HepG2 (cell line): ENCODE measurements around the gene SPATA25. TPM values are rescaled to one million over a fixed set of nuclear protein-coding genes. Genes with fewer than 3 reads are reported as not detected.

ENCODE experiments used
- BORCS8-MEF2B ChIP-seq: sonication (generic); formaldehyde crosslinking; IDR thresholded peaks from 2 replicates; pipeline ENCODE4 v1.8.0; 2022; ENCODE audit warnings: mild to moderate bottlenecking, missing genetic modification reagents
- HDAC2 ChIP-seq: sonication (generic); formaldehyde crosslinking; IDR thresholded peaks from 2 replicates; pipeline ENCODE4 v1.4.0; 2020; ENCODE audit warnings: missing genetic modification reagents
- KAT2B ChIP-seq: fragments of 150-350 bp; IDR thresholded peaks from 2 replicates; pipeline ENCODE4 v1.6.1; 2014; ENCODE audit warnings: low read depth, low read length, borderline replicate concordance
- SNAPC2 ChIP-seq: sonication (generic); formaldehyde crosslinking; IDR thresholded peaks from 2 replicates; pipeline ENCODE4 v1.8.1; 2022; ENCODE audit warnings: mild to moderate bottlenecking, missing genetic modification reagents
- ZNF614 ChIP-seq: IDR thresholded peaks from 2 replicates; pipeline ENCODE4 v1.6.1; 2018; ENCODE audit warnings: missing biosample characterization, missing genetic modification reagents, inconsistent platforms, borderline replicate concordance
- ZNF674 ChIP-seq: sonication (generic); formaldehyde crosslinking; IDR thresholded peaks from 2 replicates; pipeline ENCODE4 v1.5.0; 2020; ENCODE audit warnings: low read depth, mild to moderate bottlenecking, missing genetic modification reagents
- polyA plus RNA-seq, 8 experiments: library from polyadenylated mRNA; depleted of rRNA in 3 of 8; stranded (reverse) in 7 of 8; unstranded in 1 of 8; fragments of >200 nt; fragmentation: Illumina TruSeq in 4 of 8; extraction: Trizol in 4 of 8; gene quantifications; 2 replicates each; pipeline versions ENCODE4 v1.2.1 to v1.2.3, GENCODE V29; 2011 to 2016; ENCODE audit warnings: low read depth in 4 of 8, missing spikeins in 1 of 8, mixed read lengths in 1 of 8; ENCODE audit not compliant: insufficient read depth in 1 of 8
- total RNA-seq, 5 experiments: library from RNA; depleted of rRNA; stranded (reverse); fragments of >200 nt; fragmentation: Illumina TruSeq; extraction: Trizol; gene quantifications; 2 replicates each; pipeline ENCODE4 v1.2.3, GENCODE V29; 2016; ENCODE audit warnings: low read depth in 1 of 5
- TF ChIP-seq, protein P1 (sequence below): sonication (generic); formaldehyde crosslinking; IDR thresholded peaks from one replicate; pipeline ENCODE4 v1.5.1; 2020; ENCODE audit warnings: mild to moderate bottlenecking, missing genetic modification reagents; ENCODE audit errors: not compliant biosample characterization
- TF ChIP-seq, protein P2 (sequence below): sonication (generic); formaldehyde crosslinking; IDR thresholded peaks from 2 replicates; pipeline ENCODE4 v1.4.0; 2020; ENCODE audit warnings: mild to moderate bottlenecking, missing genetic modification reagents, borderline replicate concordance
- TF ChIP-seq, protein P3 (sequence below): sonication (generic); formaldehyde crosslinking; IDR thresholded peaks from 2 replicates; pipeline ENCODE4 v1.4.0; 2020; ENCODE audit warnings: missing genetic modification reagents

SPATA25 gene
- total and polyA plus RNA-seq, 2 of the 13 experiments (the other 11 are each of a cell fraction or from before 2014, with no cell fraction given), result 4.8 to 7.6 TPM

DNA sequence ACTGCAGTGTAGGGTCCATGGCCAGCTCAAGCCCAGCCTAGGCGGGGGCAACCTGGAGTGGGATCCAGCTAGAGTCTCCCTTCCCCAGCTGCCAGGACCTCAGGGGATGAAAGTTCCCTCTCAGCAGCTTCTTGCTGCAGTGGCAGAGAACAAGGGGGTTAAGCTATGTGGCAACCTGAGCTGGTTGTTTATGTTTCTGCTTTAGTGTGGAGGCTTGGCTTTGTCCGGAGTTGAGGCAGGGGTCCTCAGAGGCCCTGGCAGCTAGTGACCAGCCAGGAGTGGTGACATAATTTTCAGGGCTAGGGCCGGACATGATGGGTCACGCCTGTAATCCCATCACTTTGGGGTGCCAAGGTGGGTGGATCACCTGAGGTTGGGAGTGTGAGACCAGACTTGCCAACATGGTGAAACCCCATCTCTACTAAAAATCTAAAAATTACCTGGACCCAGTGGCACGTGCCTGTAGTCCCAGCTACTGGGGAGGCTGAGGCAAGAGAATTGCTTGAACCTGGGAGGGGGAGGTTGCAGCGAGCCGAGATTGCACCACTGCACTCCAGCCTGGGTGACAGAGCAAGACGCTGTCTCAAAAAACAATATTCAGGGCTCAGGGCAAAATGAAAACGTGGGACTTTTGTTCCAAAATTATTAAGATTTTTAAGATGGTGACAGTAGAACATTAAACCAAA lies 38.5 kb upstream of the SPATA25 start (continued):
- TF ChIP-seq, protein P1, sequence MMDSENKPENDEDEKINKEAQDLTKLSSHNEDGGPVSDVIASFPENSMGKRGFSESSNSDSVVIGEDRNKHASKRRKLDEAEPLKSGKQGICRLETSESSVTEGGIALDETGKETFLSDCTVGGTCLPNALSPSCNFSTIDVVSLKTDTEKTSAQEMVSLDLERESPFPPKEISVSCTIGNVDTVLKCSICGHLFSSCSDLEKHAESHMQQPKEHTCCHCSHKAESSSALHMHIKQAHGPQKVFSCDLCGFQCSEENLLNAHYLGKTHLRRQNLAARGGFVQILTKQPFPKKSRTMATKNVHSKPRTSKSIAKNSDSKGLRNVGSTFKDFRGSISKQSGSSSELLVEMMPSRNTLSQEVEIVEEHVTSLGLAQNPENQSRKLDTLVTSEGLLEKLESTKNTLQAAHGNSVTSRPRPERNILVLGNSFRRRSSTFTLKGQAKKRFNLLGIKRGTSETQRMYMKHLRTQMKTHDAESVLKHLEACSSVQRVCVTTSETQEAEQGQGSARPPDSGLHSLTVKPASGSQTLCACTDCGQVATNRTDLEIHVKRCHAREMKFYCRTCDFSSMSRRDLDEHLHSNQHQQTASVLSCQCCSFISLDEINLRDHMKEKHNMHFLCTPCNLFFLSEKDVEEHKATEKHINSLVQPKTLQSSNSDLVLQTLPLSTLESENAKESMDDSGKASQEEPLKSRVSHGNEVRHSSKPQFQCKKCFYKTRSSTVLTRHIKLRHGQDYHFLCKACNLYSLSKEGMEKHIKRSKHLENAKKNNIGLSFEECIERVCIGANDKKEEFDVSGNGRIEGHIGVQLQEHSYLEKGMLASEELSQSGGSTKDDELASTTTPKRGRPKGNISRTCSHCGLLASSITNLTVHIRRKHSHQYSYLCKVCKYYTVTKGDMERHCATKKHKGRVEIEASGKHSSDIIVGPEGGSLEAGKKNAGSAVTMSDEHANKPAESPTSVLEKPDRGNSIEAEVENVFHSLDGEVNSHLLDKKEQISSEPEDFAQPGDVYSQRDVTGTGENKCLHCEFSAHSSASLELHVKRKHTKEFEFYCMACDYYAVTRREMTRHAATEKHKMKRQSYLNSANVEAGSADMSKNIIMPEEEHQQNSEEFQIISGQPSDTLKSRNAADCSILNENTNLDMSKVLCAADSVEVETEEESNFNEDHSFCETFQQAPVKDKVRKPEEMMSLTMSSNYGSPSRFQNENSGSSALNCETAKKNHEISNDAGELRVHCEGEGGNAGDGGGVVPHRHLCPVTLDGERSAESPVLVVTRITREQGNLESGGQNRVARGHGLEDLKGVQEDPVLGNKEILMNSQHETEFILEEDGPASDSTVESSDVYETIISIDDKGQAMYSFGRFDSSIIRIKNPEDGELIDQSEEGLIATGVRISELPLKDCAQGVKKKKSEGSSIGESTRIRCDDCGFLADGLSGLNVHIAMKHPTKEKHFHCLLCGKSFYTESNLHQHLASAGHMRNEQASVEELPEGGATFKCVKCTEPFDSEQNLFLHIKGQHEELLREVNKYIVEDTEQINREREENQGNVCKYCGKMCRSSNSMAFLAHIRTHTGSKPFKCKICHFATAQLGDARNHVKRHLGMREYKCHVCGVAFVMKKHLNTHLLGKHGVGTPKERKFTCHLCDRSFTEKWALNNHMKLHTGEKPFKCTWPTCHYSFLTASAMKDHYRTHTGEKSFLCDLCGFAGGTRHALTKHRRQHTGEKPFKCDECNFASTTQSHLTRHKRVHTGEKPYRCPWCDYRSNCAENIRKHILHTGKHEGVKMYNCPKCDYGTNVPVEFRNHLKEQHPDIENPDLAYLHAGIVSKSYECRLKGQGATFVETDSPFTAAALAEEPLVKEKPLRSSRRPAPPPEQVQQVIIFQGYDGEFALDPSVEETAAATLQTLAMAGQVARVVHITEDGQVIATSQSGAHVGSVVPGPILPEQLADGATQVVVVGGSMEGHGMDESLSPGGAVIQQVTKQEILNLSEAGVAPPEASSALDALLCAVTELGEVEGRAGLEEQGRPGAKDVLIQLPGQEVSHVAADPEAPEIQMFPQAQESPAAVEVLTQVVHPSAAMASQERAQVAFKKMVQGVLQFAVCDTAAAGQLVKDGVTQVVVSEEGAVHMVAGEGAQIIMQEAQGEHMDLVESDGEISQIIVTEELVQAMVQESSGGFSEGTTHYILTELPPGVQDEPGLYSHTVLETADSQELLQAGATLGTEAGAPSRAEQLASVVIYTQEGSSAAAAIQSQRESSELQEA (CRISPR knock-in tag), result peak; percentile 51
- peak; percentile 23; the same call in 1 of the 2 replicates for TF ChIP-seq HDAC2
- TF ChIP-seq KAT2B, result no peak
- no peak for TF ChIP-seq BORCS8-MEF2B (CRISPR knock-in tag)
- TF ChIP-seq ZNF674 (CRISPR knock-in tag), result no peak
- TF ChIP-seq, protein P2, sequence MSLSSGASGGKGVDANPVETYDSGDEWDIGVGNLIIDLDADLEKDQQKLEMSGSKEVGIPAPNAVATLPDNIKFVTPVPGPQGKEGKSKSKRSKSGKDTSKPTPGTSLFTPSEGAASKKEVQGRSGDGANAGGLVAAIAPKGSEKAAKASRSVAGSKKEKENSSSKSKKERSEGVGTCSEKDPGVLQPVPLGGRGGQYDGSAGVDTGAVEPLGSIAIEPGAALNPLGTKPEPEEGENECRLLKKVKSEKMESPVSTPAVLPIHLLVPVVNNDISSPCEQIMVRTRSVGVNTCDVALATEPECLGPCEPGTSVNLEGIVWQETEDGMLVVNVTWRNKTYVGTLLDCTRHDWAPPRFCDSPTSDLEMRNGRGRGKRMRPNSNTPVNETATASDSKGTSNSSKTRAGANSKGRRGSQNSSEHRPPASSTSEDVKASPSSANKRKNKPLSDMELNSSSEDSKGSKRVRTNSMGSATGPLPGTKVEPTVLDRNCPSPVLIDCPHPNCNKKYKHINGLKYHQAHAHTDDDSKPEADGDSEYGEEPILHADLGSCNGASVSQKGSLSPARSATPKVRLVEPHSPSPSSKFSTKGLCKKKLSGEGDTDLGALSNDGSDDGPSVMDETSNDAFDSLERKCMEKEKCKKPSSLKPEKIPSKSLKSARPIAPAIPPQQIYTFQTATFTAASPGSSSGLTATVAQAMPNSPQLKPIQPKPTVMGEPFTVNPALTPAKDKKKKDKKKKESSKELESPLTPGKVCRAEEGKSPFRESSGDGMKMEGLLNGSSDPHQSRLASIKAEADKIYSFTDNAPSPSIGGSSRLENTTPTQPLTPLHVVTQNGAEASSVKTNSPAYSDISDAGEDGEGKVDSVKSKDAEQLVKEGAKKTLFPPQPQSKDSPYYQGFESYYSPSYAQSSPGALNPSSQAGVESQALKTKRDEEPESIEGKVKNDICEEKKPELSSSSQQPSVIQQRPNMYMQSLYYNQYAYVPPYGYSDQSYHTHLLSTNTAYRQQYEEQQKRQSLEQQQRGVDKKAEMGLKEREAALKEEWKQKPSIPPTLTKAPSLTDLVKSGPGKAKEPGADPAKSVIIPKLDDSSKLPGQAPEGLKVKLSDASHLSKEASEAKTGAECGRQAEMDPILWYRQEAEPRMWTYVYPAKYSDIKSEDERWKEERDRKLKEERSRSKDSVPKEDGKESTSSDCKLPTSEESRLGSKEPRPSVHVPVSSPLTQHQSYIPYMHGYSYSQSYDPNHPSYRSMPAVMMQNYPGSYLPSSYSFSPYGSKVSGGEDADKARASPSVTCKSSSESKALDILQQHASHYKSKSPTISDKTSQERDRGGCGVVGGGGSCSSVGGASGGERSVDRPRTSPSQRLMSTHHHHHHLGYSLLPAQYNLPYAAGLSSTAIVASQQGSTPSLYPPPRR (CRISPR knock-in tag), result 0 out of 2 replicates have a peak, but pooled peaks have one; percentile 2
- TF ChIP-seq, protein P3, sequence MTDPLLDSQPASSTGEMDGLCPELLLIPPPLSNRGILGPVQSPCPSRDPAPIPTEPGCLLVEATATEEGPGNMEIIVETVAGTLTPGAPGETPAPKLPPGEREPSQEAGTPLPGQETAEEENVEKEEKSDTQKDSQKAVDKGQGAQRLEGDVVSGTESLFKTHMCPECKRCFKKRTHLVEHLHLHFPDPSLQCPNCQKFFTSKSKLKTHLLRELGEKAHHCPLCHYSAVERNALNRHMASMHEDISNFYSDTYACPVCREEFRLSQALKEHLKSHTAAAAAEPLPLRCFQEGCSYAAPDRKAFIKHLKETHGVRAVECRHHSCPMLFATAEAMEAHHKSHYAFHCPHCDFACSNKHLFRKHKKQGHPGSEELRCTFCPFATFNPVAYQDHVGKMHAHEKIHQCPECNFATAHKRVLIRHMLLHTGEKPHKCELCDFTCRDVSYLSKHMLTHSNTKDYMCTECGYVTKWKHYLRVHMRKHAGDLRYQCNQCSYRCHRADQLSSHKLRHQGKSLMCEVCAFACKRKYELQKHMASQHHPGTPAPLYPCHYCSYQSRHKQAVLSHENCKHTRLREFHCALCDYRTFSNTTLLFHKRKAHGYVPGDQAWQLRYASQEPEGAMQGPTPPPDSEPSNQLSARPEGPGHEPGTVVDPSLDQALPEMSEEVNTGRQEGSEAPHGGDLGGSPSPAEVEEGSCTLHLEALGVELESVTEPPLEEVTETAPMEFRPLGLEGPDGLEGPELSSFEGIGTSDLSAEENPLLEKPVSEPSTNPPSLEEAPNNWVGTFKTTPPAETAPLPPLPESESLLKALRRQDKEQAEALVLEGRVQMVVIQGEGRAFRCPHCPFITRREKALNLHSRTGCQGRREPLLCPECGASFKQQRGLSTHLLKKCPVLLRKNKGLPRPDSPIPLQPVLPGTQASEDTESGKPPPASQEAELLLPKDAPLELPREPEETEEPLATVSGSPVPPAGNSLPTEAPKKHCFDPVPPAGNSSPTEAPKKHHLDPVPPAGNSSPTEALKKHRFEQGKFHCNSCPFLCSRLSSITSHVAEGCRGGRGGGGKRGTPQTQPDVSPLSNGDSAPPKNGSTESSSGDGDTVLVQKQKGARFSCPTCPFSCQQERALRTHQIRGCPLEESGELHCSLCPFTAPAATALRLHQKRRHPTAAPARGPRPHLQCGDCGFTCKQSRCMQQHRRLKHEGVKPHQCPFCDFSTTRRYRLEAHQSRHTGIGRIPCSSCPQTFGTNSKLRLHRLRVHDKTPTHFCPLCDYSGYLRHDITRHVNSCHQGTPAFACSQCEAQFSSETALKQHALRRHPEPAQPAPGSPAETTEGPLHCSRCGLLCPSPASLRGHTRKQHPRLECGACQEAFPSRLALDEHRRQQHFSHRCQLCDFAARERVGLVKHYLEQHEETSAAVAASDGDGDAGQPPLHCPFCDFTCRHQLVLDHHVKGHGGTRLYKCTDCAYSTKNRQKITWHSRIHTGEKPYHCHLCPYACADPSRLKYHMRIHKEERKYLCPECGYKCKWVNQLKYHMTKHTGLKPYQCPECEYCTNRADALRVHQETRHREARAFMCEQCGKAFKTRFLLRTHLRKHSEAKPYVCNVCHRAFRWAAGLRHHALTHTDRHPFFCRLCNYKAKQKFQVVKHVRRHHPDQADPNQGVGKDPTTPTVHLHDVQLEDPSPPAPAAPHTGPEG (CRISPR knock-in tag), result no peak; the same call in 1 of the 2 replicates
- TF ChIP-seq SNAPC2 (CRISPR knock-in tag), result no peak
- no peak for TF ChIP-seq ZNF614 (CRISPR knock-in tag)
